Measurements from ENCODE around the gene CACNA2D2. TPM values are rescaled to one million over a fixed set of nuclear protein-coding genes. Genes with fewer than 3 reads are reported as not detected.
A peak's percentile ranks its signal among the peaks of the same experiment; 100 is the strongest.

Gene CACNA2D2
- total RNA-seq, 2 experiments from 2014 or later = 0.60 to 0.62 TPM

DNA sequence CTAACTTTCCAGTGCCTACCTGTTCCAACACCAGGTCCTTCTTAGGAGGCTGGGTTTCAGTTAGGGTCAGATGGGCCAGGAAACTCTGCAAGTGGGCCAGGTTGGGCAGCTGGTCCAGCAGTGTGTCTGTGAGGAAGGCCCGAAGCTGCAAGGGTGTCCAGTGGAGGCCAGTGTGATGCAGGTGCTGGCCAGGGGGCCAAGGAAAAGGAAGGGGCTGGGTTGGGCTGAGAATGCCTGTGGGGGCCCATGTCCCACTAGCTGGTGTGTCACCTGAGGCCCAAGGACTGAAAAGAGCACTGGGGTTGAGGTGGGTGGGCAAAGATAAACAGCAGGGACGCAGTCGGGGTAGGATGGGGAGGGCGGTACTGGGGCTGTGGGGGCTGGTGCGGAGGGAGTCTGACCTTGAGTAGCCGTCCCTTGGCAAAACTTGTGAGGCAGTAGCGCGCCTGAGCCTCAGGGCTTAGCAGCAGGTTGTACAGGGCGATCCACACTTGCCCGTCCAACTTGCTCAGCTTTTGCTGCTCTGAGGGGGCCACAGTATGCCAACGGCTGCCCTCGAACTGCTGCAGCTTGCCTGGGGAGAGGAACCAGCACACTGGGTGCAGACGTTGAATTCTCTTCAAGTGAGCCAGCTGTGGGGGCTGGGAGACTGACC lies 161.3 kb downstream of the CACNA2D2 start:
- CTCF ChIA-PET = interaction anchor here (0.6 to 2.3 kb wide), 3 partner anchors 8 to 60 kb away, joined by 3 to 13 read pairs (median 3); partner anchors contain the start of genes CYB561D2 and NPRL2
- H3K4me1 Mint-ChIP-seq = peaks cover 52% of the 10 kb centered on the region
- POLR2A ChIA-PET = interaction anchor here (0.6 to 2.2 kb wide), 2 partner anchors 8 to 15 kb away, joined by 3 to 11 read pairs; partner anchors contain the start of genes CYB561D2 and NPRL2

DNA sequence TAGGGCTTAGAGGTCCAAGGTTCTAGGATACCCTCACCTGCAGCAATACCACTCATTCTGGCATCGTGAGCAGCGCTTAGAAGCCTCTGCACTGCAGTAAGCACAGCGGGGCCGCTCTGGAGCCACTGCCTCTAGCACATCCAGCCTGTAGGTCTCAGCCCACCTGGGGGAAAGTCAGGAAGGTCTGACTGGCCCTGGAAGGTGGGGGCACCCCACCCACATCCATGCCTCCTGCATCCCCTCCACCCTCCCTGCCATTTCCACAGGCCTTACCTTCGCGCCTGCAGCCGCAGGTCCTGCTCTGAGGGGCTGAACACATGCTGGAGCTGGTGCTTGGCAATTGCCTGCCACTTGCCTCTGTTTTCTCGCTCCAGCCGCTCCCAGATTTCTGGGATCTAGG lies 161.9 kb downstream of the CACNA2D2 start:
- Mint-ChIP-seq H3K4me1 (peaks cover 52% of the 10 kb centered on the region), H3K9me3 (no peaks in the 10 kb centered on the region), H3K36me3 (ENCODE audit: low read depth) (peaks cover 29% of the 10 kb centered on the region), H3K27ac (peak overlapping the region; percentile 95), H3K27me3 (no peaks in the 10 kb centered on the region), H3K4me3 (peak overlapping the region; percentile 87)
- CTCF ChIA-PET = interaction anchor here (1.1 to 2.3 kb wide), 3 partner anchors 8 to 42 kb away, joined by 3 to 13 read pairs (median 3); partner anchors contain the start of genes CYB561D2, HYAL3, NAA80 and NPRL2
- POLR2A ChIA-PET = interaction anchor here (2.2 kb wide), 1 partner anchor 9 kb away, joined by 11 read pairs; the partner anchor contains the start of genes CYB561D2 and NPRL2
- no peak for DNase-seq

More for the DNA sequence above, 161.3 kb downstream of the CACNA2D2 start:
- H3K4me3 Mint-ChIP-seq = no peak overlapping the region
- H3K36me3 Mint-ChIP-seq (ENCODE audit: low read depth) = peaks cover 27% of the 10 kb centered on the region
- no peaks in the 10 kb centered on the region for H3K9me3 Mint-ChIP-seq
- no peaks in the 10 kb centered on the region for H3K27me3 Mint-ChIP-seq
- DNase-seq = no peak
- peak overlapping the region; percentile 95 for H3K27ac Mint-ChIP-seq

DNA sequence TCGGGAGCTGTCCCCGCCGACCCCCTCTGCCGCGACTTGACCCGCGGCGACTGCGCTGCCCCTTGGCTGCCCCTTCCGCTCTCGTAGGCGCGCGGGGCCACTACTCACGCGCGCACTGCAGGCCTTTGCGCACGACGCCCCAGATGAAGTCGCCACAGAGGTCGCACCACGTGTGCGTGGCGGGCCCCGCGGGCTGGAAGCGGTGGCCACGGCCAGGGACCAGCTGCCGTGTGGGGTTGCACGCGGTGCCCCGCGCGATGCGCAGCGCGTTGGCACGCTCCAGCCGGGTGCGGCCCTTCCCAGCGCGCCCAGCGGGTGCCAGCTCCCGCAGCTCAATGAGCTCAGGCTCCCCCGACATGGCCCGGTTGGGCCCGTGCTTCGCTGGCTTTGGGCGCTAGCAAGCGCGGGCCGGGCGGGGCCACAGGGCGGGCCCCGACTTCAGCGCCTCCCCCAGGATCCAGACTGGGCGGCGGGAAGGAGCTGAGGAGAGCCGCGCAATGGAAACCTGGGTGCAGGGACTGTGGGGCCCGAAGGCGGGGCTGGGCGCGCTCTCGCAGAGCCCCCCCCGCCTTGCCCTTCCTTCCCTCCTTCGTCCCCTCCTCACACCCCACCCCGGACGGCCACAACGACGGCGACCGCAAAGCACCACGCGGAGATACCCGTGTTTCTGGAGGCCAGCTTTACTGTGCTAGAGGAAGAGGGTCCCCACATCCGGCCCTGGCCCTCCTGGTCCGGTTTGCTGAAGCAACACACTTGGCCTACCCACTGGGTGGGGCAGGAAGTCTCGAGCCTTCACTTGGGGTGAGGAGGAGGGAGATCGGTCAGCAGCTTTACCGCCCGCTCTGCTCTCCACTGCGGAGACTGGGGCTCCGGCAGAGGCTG lies 162.7 kb downstream of the CACNA2D2 start, which contains the start of gene RASSF1:
RASSF1 (minus strand) TSS at position 389 of the 882 bp plus-strand sequence; CDS start at position 358, 31 bp downstream.
- H3K4me3 Mint-ChIP-seq = peak within 1 kb of the TSS; percentile 87
- peak; percentile 80 for DNase-seq
- H3K27ac Mint-ChIP-seq = peak within 1 kb of the TSS; percentile 95
- peaks cover 37% of the 10 kb centered on the region for H3K36me3 Mint-ChIP-seq (ENCODE audit: low read depth)
- no peaks in the 10 kb centered on the region for H3K27me3 Mint-ChIP-seq
- CTCF ChIA-PET = interaction anchor here (0.6 to 2.3 kb wide), 6 partner anchors 9 to 60 kb away, joined by 3 to 13 read pairs (median 3); partner anchors contain the start of genes CYB561D2, HYAL3, NAA80 and NPRL2
- peaks cover 53% of the 10 kb centered on the region for H3K4me1 Mint-ChIP-seq
- POLR2A ChIA-PET = interaction anchor here (2.2 kb wide), 1 partner anchor 10 kb away, joined by 11 read pairs; the partner anchor contains the start of genes CYB561D2 and NPRL2
- H3K9me3 Mint-ChIP-seq = no peaks in the 10 kb centered on the region

DNA sequence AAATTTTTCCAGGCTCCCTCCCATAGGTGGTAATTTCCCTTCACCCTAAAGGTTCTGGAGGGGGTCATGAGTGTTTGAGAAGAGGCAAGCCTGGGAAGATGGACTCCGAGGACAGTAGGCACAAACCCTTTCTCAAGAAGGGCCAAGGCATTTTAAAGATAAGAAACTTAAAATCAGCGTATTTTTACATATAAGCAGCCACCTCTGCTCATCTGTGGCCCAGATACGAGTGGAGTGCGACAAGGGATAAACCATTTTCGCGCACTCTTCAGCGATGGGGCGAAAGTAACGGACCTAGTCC lies 163.3 kb downstream of the CACNA2D2 start:
- no peak for DNase-seq
- H3K27ac Mint-ChIP-seq = peak overlapping the region; percentile 95
- peaks cover 54% of the 10 kb centered on the region for H3K4me1 Mint-ChIP-seq
- no peaks in the 10 kb centered on the region for H3K9me3 Mint-ChIP-seq
- ChIA-PET POLR2A (interaction anchor here (2.2 kb wide), 1 partner anchor 10 kb away, joined by 11 read pairs; the partner anchor contains the start of genes CYB561D2 and NPRL2), CTCF (interaction anchor here (0.6 to 2.3 kb wide), 4 partner anchors 10 to 60 kb away, joined by 3 to 13 read pairs (median 4); partner anchors contain the start of genes CYB561D2, NPRL2 and TUSC2)
- H3K27me3 Mint-ChIP-seq = no peaks in the 10 kb centered on the region
- peak overlapping the region; percentile 87 for H3K4me3 Mint-ChIP-seq
- H3K36me3 Mint-ChIP-seq (ENCODE audit: low read depth) = peaks cover 42% of the 10 kb centered on the region

DNA sequence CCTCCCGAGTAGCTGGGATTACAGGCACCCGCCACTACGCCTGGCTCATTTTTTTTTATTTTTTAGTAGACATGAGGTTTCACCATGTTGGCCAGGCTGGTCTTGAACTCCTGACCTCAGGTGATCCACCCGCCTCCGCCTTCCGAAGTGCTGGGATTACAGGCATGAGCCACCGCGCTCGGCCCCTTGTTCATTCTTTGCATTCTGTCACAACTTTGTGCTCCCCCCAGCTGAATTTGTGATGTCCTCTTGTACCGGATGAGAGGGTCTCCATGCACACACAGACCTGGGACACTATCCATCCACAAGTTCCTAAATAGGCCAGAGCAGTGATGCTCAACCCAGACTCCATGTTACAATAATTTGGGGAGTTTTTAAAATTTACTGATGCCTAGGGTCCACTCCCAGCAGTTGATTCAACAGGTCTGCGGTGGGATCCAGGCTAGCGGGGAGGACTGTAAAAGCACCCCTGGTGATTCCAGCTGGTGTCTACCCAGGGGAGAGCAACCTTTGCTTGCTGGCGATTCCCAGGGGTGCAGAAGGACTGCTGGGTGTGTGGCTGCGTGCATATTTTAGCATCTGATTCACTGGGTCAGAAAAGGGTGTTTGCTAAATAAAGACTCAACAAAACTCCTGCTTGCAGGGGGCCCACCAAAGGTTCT lies 163.8 kb downstream of the CACNA2D2 start:
- H3K4me3 Mint-ChIP-seq = peak overlapping the region; percentile 87
- H3K4me1 Mint-ChIP-seq = peaks cover 56% of the 10 kb centered on the region
- no peaks in the 10 kb centered on the region for H3K9me3 Mint-ChIP-seq
- CTCF ChIA-PET = interaction anchor here (0.6 to 9.2 kb wide), 3 partner anchors 8 to 69 kb away, joined by 3 to 76 read pairs (median 3); partner anchors contain the start of genes CYB561D2, NPRL2 and ZMYND10
- DNase-seq = no peak
- H3K36me3 Mint-ChIP-seq (ENCODE audit: low read depth) = peaks cover 42% of the 10 kb centered on the region
- H3K27me3 Mint-ChIP-seq = no peaks in the 10 kb centered on the region
- H3K27ac Mint-ChIP-seq = peak overlapping the region; percentile 95
- POLR2A ChIA-PET = interaction anchor here (1.3 kb wide), 1 partner anchor 10 kb away, joined by 4 read pairs; the partner anchor contains the start of genes CYB561D2 and NPRL2

DNA sequence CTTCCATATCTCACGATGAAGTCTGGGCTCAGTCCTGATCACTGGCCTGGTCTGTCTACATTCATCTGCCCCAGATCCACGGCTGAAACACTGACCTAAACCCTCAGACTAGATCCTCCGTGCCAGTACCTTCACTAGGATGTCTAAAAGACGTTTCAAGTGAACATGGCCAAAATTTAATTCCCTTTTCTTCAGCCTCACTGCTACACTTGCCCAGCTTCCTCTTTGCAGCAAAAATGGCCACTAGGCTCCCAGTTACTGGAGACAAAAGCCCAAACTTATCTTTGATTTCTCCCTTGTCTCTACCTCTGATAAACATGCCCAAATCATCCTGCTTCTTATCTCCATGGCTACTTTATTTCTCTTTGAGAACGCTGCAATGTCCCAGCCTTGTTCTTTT lies 164.5 kb downstream of the CACNA2D2 start:
- H3K9me3 Mint-ChIP-seq = no peaks in the 10 kb centered on the region
- no peak for DNase-seq
- peaks cover 61% of the 10 kb centered on the region for H3K4me1 Mint-ChIP-seq
- no peaks in the 10 kb centered on the region for H3K27me3 Mint-ChIP-seq
- ChIA-PET CTCF (interaction anchor here (0.7 to 9.2 kb wide), 7 partner anchors 9 to 92 kb away, joined by 3 to 76 read pairs (median 7); partner anchors contain the start of genes CYB561D2, HYAL3, IFRD2 and NAA80), POLR2A (interaction anchor here (0.6 to 1.3 kb wide), 2 partner anchors 11 to 263 kb away, joined by 4 read pairs; partner anchors contain the start of genes CYB561D2 and NPRL2)
- peak overlapping the region; percentile 87 for H3K4me3 Mint-ChIP-seq
- peaks cover 46% of the 10 kb centered on the region for H3K36me3 Mint-ChIP-seq (ENCODE audit: low read depth)
- peak overlapping the region; percentile 95 for H3K27ac Mint-ChIP-seq

DNA sequence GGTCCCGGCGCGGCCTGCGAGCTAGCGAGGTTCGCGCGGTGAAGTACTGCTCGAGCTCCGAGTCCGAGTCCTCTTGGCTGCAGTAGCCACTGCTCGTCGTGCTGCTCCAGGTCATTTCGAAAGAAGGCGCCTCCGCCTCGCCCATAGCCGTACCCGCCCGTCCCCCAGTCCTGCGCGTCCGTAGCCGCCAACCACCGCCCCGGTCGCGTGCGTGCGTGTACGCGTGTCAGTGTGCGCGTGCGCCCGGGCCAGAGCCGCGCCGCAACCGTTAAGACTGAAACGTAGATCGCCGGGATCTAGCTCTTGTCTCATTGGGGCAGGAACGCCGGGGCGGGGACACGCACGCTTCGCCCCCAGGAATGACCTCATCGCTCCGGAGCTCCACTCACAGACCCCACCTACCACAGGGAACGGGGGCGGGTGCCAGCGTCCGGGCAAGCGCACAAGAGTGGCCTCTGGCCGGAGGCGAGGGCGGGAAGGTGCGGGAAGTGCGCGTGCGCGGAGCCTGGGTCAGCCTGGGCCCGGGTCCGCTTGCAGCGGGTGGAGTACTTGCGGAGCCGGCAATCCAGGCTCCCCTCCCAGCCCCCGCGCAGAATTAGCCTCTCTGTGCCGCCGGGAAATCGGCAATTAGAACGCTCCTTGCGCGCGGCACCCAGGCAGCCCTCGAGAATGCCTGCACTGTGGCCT lies 166.1 kb downstream of the CACNA2D2 start:
- peak; percentile 97 for DNase-seq
- peaks cover 67% of the 10 kb centered on the region for H3K4me1 Mint-ChIP-seq
- no peaks in the 10 kb centered on the region for H3K27me3 Mint-ChIP-seq
- peaks cover 59% of the 10 kb centered on the region for H3K36me3 Mint-ChIP-seq (ENCODE audit: low read depth)
- POLR2A ChIA-PET = interaction anchor here (0.7 to 1.7 kb wide), 6 partner anchors 9 to 276 kb away, joined by 3 to 11 read pairs (median 4); partner anchors contain the start of genes CISH, CYB561D2, HYAL3 and NAA80
- peak overlapping the region; percentile 87 for H3K4me3 Mint-ChIP-seq
- H3K27ac Mint-ChIP-seq = peak overlapping the region; percentile 95
- no peaks in the 10 kb centered on the region for H3K9me3 Mint-ChIP-seq
- CTCF ChIA-PET = interaction anchor here (0.9 to 9.2 kb wide), 14 partner anchors 9 to 279 kb away, joined by 3 to 76 read pairs (median 5); partner anchors contain the start of genes CYB561D2, GNAI2, HYAL2 and HYAL3

DNA sequence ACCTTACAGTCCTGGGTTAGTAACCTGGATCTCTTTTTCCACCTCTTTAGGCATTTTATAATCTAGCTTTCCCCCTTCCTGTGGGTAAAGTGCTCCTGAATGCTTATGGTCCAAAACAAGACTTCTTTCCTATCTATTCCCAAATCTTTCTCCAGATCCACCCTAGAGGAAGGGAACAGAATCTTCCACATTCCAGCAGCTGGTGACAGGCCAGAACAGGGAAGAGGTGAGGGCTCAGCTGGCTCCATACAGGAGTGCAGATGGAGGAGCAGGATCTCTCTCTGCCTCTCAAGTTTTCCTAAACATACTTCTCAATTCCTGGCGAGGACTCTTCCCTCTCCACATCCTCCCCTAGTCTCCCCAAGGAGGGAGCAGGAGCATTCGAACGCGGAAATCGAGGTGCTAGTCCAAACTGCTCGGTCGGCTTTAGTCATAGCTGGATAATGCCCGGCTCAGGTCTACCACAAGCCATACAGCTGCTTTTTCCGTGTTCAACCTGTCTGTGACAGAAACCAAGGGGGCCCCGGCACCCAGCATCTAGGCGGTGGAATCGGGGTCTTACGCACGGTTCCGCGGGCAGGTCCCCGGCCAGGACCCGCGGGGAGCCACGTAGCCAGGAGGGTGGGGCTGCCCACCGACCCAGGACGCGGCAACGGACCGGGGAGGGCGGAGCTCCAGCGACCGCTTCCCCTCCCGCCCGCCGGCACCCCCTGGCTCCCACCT lies 166.8 kb downstream of the CACNA2D2 start:
- no peak for DNase-seq
- POLR2A ChIA-PET = interaction anchor here (0.8 to 1.7 kb wide), 5 partner anchors 9 to 277 kb away, joined by 3 to 11 read pairs (median 4); partner anchors contain the start of genes CISH, CYB561D2, HYAL3 and NAA80
- Mint-ChIP-seq H3K4me1 (peaks cover 63% of the 10 kb centered on the region), H3K27ac (peak overlapping the region; percentile 95), H3K27me3 (no peaks in the 10 kb centered on the region), H3K9me3 (no peaks in the 10 kb centered on the region), H3K36me3 (ENCODE audit: low read depth) (peaks cover 64% of the 10 kb centered on the region), H3K4me3 (peak overlapping the region; percentile 87)
- CTCF ChIA-PET = interaction anchor here (0.6 to 9.2 kb wide), 16 partner anchors 9 to 279 kb away, joined by 3 to 76 read pairs (median 5); partner anchors contain the start of genes CYB561D2, GNAI2, HYAL2 and HYAL3

DNA sequence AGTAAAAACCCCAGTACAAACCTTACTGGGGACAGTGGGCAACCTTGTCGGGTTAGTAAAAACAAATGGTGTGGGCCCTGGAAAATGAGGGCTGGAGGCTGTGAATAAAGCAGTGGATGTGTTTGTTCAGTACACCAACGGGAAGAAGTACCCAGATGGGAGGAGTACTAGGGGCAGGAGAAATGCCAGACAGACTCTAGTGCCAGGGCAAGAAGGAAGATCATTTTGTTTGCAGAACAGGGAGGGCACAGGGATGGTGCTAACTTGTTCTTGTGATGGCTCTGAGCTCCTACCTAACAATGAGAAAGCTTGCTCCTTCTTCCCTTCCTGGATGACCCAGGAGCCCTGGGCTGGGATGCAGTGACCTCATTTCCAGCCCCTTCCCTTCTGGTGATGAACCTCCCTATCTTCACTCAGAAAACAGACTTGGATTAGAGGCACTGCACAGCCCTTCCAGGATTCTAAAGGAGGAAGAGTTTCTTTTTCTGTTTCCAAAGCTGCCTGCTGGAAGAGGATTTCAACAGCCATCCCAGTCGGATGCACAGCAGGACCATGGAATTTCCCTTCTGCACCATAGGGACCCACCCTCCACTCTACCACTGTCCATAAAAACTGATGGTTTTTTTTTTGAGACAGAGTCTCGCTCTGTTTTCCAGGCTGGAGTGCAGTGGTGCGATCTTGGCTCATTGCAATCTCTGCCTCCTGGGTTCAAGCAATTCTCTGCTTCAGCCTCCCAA lies 168.9 kb downstream of the CACNA2D2 start:
- no peaks in the 10 kb centered on the region for H3K9me3 Mint-ChIP-seq
- H3K27ac Mint-ChIP-seq = peak overlapping the region; percentile 88
- ChIA-PET CTCF (interaction anchor here (1.1 to 9.2 kb wide), 5 partner anchors 11 to 106 kb away, joined by 3 to 76 read pairs (median 4); partner anchors contain the start of genes CYB561D2, HYAL2, NPRL2 and ZMYND10), POLR2A (no interaction called here)
- H3K4me3 Mint-ChIP-seq = peak overlapping the region; percentile 51
- H3K4me1 Mint-ChIP-seq = peaks cover 50% of the 10 kb centered on the region
- H3K36me3 Mint-ChIP-seq (ENCODE audit: low read depth) = peaks cover 77% of the 10 kb centered on the region
- DNase-seq = no peak
- H3K27me3 Mint-ChIP-seq = no peaks in the 10 kb centered on the region

DNA sequence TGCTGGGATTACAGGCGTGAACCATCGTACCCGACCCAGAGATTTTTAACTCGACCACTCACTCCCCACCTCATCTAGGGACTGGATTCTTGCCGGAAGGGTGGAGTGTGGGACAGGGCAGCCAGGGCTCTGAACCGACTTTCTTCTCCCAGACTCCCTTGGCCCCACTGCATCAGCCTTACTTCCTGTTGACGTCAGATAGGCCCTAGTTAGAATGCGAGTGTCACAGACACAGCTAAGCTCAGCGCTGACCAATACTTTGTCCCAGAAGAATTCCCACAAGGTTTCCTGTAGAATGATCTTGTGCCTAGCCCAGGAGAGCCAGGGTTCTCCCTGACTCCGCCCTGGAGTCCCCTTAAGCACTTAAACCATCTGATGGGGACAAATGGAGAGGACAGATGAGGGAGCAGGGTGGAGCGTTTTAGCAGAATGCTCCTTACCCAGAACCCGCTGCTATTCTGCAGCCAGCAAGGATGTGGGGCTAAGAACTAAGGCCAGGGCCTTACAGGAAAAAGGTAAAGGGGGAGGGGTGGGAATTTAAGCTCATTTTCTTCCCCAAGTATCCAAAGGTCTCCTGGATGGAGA lies 169.6 kb downstream of the CACNA2D2 start:
- peaks cover 73% of the 10 kb centered on the region for H3K36me3 Mint-ChIP-seq (ENCODE audit: low read depth)
- H3K4me3 Mint-ChIP-seq = peak overlapping the region; percentile 51
- peaks cover 46% of the 10 kb centered on the region for H3K4me1 Mint-ChIP-seq
- ChIA-PET CTCF (interaction anchor here (1.1 to 9.2 kb wide), 5 partner anchors 11 to 106 kb away, joined by 3 to 76 read pairs (median 4); partner anchors contain the start of genes CYB561D2, HYAL2, NPRL2 and ZMYND10), POLR2A (no interaction called here)
- DNase-seq = no peak
- H3K9me3 Mint-ChIP-seq = no peaks in the 10 kb centered on the region
- H3K27me3 Mint-ChIP-seq = no peaks in the 10 kb centered on the region
- peak overlapping the region; percentile 88 for H3K27ac Mint-ChIP-seq

Measured in activated CD4-positive, alpha-beta T cell treated with anti-CD3 and anti-CD28 coated beads, Interleukin-2, amount 10 ng/mL, durations not matched to agents 7 days and 5 days (primary cell).